ENCODE data around the gene NRGN. TPM values are rescaled to one million over a fixed set of nuclear protein-coding genes. Genes with fewer than 3 reads are reported as not detected.
A peak's percentile ranks its signal among the peaks of the same experiment; 100 is the strongest.

NRGN gene
- 2.1 TPM for polyA plus RNA-seq
- long read RNA-seq, donor 1 = 0 reads
- long read RNA-seq, donor 2 = 0 reads
- long read RNA-seq, donor 3 = 0 reads
- long read RNA-seq, donor 4 = 0 reads
- long read RNA-seq, donor 5 = 0 reads
- long read RNA-seq, donor 6 = 0 reads
- long read RNA-seq, donor 7 = 0 reads
- long read RNA-seq, donor 8 = 0 reads
- long read RNA-seq, donor 9 = 0 reads
- long read RNA-seq, donor 10 = 0 reads
- long read RNA-seq, donor 11 = 0 reads

DNA sequence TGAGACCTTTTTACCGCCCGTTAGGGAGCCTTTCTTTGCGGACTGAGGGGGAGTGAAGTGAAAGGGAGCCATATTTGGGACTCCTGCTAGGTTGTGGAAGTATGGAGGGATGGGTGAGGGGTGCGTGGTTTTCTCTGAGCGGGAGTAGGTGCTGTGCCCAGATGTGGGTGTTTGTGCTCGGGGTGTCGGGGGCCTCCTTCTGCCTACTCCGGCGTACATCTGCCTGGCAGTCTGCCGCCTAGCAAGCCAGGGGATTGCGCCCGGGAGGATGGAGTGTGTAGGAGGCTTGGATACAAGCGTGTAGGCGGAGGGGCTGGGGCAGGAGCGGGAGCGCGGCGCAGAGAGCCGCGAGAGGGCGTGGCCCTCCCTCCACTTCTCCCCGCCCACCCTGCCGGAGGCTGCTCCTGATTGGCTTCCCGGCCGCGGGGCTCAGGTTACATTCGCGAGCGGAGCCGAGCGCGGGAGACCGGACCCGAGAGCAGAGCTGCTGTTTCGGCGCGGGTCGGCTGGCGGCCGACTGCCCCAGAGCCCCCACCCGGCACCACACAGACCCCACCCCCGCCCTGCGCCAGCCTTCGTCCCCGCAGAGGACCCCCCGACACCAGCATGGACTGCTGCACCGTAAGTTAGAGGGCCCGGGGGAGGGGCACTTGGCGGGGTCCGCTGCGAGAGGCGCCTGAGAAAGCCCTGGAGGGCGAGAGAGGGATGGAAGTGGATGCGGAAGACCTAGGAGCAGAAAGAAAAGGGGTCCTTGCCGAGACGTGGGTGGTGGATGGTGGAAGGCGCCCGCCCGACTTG lies at the start of gene NRGN:
Gene NRGN (plus strand): TSS at position 464 of the 798 bp plus-strand sequence. CDS start 143 bp downstream, at position 607.
- H3K27me3 ChIP-seq (ENCODE audit: control insufficient read depth, insufficient read depth, low read length) = peaks cover 88% of the 10 kb centered on the region
- H3K36me3 ChIP-seq (ENCODE audit: control insufficient read depth, insufficient read depth, low read length) = no peaks in the 10 kb centered on the region
- peak; percentile 77 to 85 for DNase-seq
- WGBS (ENCODE audit: insufficient coverage, low lambda C conversion rate) = no CpG with 5 or more reads among the region's 59 CpGs
- H3K27ac ChIP-seq (ENCODE audit: low read length) = no peak within 1 kb of the TSS
- H3K9me3 ChIP-seq (ENCODE audit: control insufficient read depth, low read depth, low read length) = no peaks in the 10 kb centered on the region
- H3K4me1 ChIP-seq (ENCODE audit: control insufficient read depth, insufficient read depth, low read length) = peaks cover 13% of the 10 kb centered on the region
- H3K4me3 ChIP-seq (ENCODE audit: low read length) = peak within 1 kb of the TSS; percentile 39

DNA sequence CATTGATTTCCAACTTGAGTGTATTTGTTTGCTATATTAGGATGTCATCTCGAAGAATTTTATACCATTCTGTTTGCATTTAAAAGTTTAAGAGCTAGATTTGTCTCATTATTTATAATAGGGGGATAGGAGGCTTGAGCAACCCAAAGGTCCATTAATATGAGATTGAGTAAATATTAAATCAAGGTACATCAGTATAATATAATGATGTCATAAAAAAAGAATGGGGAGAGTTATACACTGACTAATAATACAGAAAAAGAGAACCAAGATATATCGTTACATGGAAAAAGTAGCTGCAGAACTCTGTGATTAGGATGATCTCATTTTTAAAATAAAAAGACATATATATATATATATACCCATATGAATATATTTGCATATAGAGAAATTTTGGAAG lies 46.6 kb upstream of the NRGN start:
- Histone ChIP-seq H3K36me3 (ENCODE audit: control insufficient read depth, insufficient read depth, low read length) (no peaks in the 10 kb centered on the region), H3K27ac (ENCODE audit: low read length) (no peak overlapping the region), H3K9me3 (ENCODE audit: control insufficient read depth, low read depth, low read length) (no peaks in the 10 kb centered on the region), H3K4me3 (ENCODE audit: low read length) (no peak overlapping the region), H3K4me1 (ENCODE audit: control insufficient read depth, insufficient read depth, low read length) (no peaks in the 10 kb centered on the region), H3K27me3 (ENCODE audit: control insufficient read depth, insufficient read depth, low read length) (no peaks in the 10 kb centered on the region)
- WGBS (ENCODE audit: insufficient coverage, low lambda C conversion rate) = 100% methylated on average over 1 of the region's 2 CpGs
- DNase-seq = no peak

DNA sequence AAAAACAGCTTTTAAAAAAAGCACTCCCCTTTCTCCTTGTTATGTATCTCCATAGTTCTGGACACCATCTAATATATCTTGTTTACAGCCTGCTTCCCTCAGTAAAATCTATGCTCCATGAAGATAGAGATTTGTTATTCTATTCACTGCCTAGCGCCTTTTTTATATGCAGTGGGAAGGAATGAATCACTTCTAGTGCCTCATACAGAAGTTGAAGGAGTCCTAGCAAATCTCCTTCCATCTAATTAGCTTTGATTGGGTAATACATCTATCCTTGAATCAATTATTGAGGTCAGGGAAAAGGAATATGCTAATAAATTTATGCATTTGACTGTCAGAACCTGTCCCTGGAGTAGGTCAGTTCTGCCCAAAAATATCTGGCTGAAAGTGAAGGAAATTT lies 40.2 kb upstream of the NRGN start:
- Histone ChIP-seq H3K27me3 (ENCODE audit: control insufficient read depth, insufficient read depth, low read length) (no peaks in the 10 kb centered on the region), H3K9me3 (ENCODE audit: control insufficient read depth, low read depth, low read length) (no peaks in the 10 kb centered on the region), H3K4me3 (ENCODE audit: low read length) (no peak overlapping the region), H3K4me1 (ENCODE audit: control insufficient read depth, insufficient read depth, low read length) (no peaks in the 10 kb centered on the region), H3K27ac (ENCODE audit: low read length) (no peak overlapping the region), H3K36me3 (ENCODE audit: control insufficient read depth, insufficient read depth, low read length) (no peaks in the 10 kb centered on the region)
- DNase-seq = no peak
- WGBS (ENCODE audit: insufficient coverage, low lambda C conversion rate) = 83% methylated on average over 1 of the region's 1 CpG

DNA sequence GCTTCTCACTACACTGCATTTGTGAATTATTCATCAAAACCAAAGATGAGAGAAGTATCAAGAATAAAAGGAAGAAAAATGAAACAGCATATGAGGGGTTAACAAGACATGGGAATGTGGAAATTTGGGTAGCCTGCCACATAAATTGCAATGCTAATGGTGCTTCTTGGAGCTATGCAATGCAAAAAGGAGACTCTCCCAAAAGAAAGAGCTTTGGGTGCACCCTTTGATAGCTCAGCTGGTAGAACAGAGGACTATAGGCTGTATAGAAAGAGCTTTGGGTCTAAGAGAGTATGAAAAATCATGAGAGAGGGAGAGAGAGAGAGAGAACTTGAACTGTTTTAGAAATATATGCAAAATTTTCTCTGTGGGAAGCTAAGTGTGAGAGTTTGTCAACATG lies 39.7 kb upstream of the NRGN start:
- Histone ChIP-seq H3K27me3 (ENCODE audit: control insufficient read depth, insufficient read depth, low read length) (no peaks in the 10 kb centered on the region), H3K4me1 (ENCODE audit: control insufficient read depth, insufficient read depth, low read length) (no peaks in the 10 kb centered on the region), H3K27ac (ENCODE audit: low read length) (no peak overlapping the region), H3K36me3 (ENCODE audit: control insufficient read depth, insufficient read depth, low read length) (no peaks in the 10 kb centered on the region), H3K4me3 (ENCODE audit: low read length) (no peak overlapping the region), H3K9me3 (ENCODE audit: control insufficient read depth, low read depth, low read length) (no peaks in the 10 kb centered on the region)
- DNase-seq = no peak

DNA sequence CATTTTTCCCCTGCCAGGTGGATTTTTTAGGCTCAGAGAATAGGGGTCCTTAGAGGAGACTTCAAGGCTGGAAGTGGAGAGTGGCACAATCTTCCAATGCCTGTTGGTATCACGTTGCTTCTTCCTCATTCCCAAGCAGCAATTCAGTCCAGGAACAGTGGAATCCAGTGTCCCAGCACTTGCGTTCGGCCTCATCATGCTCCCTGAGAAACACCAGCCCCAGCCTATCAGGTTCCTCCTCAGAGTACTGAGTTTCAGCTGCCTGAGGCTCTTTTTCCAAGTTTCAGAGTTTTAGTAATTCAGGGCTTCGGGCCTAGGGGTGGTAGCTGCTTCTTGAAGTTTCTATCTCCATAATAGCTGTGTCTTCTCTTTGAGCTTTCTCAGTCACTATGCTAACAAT lies 31.9 kb upstream of the NRGN start:
- H3K36me3 ChIP-seq (ENCODE audit: control insufficient read depth, insufficient read depth, low read length) = no peaks in the 10 kb centered on the region
- no peaks in the 10 kb centered on the region for H3K4me1 ChIP-seq (ENCODE audit: control insufficient read depth, insufficient read depth, low read length)
- H3K9me3 ChIP-seq (ENCODE audit: control insufficient read depth, low read depth, low read length) = peaks cover 3% of the 10 kb centered on the region
- no peaks in the 10 kb centered on the region for H3K27me3 ChIP-seq (ENCODE audit: control insufficient read depth, insufficient read depth, low read length)
- H3K4me3 ChIP-seq (ENCODE audit: low read length) = no peak overlapping the region
- no CpG with 5 or more reads among the region's 4 CpGs for WGBS (ENCODE audit: insufficient coverage, low lambda C conversion rate)
- no peak overlapping the region for H3K27ac ChIP-seq (ENCODE audit: low read length)
- no peak for DNase-seq

DNA sequence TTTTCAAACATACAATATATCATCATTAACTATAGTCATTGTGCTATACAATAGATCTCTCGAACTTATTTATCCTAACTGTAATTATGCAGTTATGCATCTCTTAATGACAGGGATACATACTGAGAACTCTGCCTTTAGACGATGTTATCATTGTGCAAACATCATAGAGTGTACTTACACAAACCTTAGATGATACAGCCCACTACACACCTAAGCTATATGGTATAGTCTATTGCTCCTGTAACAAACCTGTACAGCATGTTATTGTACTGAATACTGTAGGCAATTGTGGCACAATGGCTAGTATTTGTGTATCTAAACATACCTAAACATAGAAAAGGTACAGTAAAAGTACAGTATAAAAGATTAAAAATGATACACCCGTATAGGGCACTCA lies 27.4 kb upstream of the NRGN start:
- Histone ChIP-seq H3K9me3 (ENCODE audit: control insufficient read depth, low read depth, low read length) (peaks cover 3% of the 10 kb centered on the region), H3K27me3 (ENCODE audit: control insufficient read depth, insufficient read depth, low read length) (peaks cover 14% of the 10 kb centered on the region), H3K4me3 (ENCODE audit: low read length) (no peak overlapping the region), H3K36me3 (ENCODE audit: control insufficient read depth, insufficient read depth, low read length) (no peaks in the 10 kb centered on the region), H3K27ac (ENCODE audit: low read length) (no peak overlapping the region), H3K4me1 (ENCODE audit: control insufficient read depth, insufficient read depth, low read length) (no peaks in the 10 kb centered on the region)
- no CpG with 5 or more reads among the region's 3 CpGs for WGBS (ENCODE audit: insufficient coverage, low lambda C conversion rate)
- no peak for DNase-seq

DNA sequence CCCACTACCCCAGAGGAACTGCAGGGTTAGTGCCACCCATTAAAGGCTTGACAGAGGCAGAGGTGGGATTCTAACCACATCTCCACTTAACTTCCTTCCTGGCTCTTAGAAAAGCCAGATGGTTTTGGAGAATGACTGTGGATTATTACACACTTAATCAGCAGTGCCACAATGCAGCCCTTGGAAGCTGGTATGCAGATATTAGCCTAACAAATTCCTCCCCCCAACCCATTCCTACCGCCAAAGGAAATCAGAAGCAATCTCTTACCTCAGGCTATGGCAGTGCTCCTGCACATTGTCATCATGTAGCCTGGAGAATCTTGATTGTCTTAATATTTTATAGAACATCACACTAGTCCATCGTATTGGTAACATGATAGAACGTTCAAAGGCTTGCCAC lies 23.2 kb upstream of the NRGN start:
- WGBS (ENCODE audit: insufficient coverage, low lambda C conversion rate) = no CpG with 5 or more reads among the region's 3 CpGs
- peaks cover 56% of the 10 kb centered on the region for H3K27me3 ChIP-seq (ENCODE audit: control insufficient read depth, insufficient read depth, low read length)
- no peaks in the 10 kb centered on the region for H3K36me3 ChIP-seq (ENCODE audit: control insufficient read depth, insufficient read depth, low read length)
- H3K4me1 ChIP-seq (ENCODE audit: control insufficient read depth, insufficient read depth, low read length) = no peaks in the 10 kb centered on the region
- H3K4me3 ChIP-seq (ENCODE audit: low read length) = no peak overlapping the region
- H3K9me3 ChIP-seq (ENCODE audit: control insufficient read depth, low read depth, low read length) = no peaks in the 10 kb centered on the region
- no peak for DNase-seq
- no peak overlapping the region for H3K27ac ChIP-seq (ENCODE audit: low read length)

DNA sequence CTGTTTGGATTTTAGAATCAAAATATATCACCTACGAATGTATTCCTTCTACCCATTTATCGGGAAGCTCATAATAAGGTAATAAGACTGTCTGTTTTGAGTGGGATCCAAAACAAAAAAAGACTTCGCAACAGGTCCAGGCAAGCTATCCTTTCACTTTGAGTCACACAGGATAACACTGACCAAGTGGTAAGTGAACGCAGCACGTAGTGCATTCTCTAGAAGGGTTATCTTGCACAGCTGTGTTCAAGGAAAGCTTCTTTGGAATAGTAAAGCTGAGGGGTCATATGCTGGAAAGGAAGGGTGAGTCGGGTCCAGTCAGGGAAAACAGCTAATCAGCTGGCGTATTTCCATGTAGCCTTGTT lies 22.3 kb upstream of the NRGN start:
- Histone ChIP-seq H3K27me3 (ENCODE audit: control insufficient read depth, insufficient read depth, low read length) (peaks cover 63% of the 10 kb centered on the region), H3K27ac (ENCODE audit: low read length) (no peak overlapping the region), H3K9me3 (ENCODE audit: control insufficient read depth, low read depth, low read length) (no peaks in the 10 kb centered on the region), H3K4me3 (ENCODE audit: low read length) (no peak overlapping the region), H3K36me3 (ENCODE audit: control insufficient read depth, insufficient read depth, low read length) (no peaks in the 10 kb centered on the region), H3K4me1 (ENCODE audit: control insufficient read depth, insufficient read depth, low read length) (no peaks in the 10 kb centered on the region)
- DNase-seq = no peak
- no CpG with 5 or more reads among the region's 7 CpGs for WGBS (ENCODE audit: insufficient coverage, low lambda C conversion rate)

DNA sequence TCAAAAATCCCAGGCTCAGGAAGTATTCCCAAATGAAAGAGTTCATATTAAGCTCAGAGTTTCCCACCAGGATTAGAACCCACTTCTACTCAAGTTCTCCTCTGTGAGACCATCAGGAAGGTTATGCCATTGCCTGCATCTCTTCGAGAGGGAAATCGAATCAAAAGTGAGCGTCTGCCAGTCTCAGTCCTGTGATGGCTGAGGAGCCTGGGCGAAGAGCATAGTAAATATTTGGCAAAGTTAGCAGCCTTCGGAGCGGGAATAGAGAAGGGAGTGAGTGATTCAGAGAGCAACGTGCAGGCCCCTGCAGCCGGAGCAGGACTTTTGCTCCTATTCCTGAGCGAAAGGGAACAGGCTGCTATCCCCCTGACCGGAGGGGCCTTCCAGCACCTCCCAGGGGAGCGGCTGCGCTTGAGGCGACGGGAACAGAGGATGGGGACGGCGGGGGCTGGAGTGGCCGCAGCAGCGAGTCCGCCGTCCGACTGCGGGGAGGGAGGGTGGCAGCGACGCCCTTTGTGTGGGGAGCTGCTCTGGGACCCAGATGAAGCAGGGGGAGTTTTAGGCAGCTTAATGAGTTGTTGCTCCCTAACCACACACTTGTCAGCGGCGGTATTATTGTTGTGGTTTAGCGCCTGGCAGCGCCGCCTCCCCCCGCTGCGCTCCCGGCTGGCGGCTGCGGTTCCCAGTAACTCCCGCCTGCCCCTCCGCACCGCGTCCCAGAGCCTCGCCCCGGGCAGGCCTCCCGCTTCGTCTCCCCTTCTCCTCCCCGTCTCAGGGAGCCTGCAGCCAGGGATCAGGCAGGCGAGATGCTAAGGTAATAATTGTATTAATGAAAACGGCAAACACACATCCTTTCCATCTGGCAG lies 21.7 kb upstream of the NRGN start:
- 0% methylated on average over 1 of the region's 45 CpGs for WGBS (ENCODE audit: insufficient coverage, low lambda C conversion rate)
- Histone ChIP-seq H3K36me3 (ENCODE audit: control insufficient read depth, insufficient read depth, low read length) (no peaks in the 10 kb centered on the region), H3K27ac (ENCODE audit: low read length) (no peak overlapping the region), H3K27me3 (ENCODE audit: control insufficient read depth, insufficient read depth, low read length) (peaks cover 67% of the 10 kb centered on the region), H3K4me3 (ENCODE audit: low read length) (peak overlapping the region; percentile 10), H3K9me3 (ENCODE audit: control insufficient read depth, low read depth, low read length) (no peaks in the 10 kb centered on the region), H3K4me1 (ENCODE audit: control insufficient read depth, insufficient read depth, low read length) (no peaks in the 10 kb centered on the region)
- DNase-seq = no peak

DNA sequence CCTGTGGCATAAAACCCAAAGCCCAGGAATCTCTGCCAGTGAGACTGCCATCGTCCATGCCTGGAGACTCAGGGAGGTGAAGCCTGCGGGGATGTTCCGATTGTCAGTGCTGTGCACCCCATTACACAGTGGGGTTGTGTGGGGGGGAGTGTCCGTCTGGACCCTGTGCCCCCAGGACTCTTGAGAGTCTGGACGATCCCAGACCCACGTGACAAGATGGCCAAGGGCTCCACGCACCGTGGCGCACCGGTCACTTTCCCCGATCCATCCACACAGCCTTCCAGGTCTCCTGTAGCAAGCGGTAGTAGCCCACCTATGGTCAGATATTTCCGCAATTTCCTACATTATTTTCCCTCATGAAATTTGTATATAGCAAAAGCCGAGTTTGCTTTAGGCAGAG lies 20.9 kb upstream of the NRGN start:
- H3K4me3 ChIP-seq (ENCODE audit: low read length) = no peak overlapping the region
- H3K36me3 ChIP-seq (ENCODE audit: control insufficient read depth, insufficient read depth, low read length) = no peaks in the 10 kb centered on the region
- no peaks in the 10 kb centered on the region for H3K4me1 ChIP-seq (ENCODE audit: control insufficient read depth, insufficient read depth, low read length)
- no peak for DNase-seq
- H3K27me3 ChIP-seq (ENCODE audit: control insufficient read depth, insufficient read depth, low read length) = peaks cover 73% of the 10 kb centered on the region
- WGBS (ENCODE audit: insufficient coverage, low lambda C conversion rate) = 14% methylated on average over 1 of the region's 14 CpGs
- H3K9me3 ChIP-seq (ENCODE audit: control insufficient read depth, low read depth, low read length) = no peaks in the 10 kb centered on the region
- no peak overlapping the region for H3K27ac ChIP-seq (ENCODE audit: low read length)

All from large intestine (tissue), 12 donors.